ENCODE results near the gene GDPD4.

DNA sequence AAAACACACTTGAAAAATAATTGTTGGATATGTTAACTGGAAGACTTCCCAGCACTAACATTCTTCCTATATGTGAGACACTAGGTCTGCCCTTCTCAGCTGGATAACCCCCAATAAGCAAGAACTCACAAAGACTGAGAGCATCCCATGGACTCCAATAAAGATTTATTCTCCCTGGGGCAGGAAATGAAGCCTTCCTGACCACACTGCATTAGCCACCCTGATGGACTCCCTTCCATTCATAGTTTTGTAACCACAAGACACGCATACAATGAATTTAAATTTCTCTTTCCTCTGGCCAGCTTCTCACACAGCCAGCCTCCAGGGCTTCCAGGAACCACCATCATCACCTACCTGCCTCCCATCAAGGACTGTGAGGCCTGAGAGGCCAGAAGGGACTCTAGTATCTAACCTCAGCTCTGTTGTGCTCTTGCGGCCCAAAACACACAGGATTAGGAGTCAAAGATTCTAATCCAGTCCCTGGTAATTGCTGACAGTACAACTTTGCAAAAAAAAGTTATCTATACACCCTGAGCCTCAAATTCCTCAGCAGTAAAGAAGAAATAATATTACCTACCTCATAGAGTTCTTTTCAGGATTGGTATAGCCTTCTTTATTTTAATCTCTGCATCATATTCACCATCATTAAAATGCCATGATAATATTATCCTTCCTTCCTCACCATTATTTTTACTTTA lies 45.6 kb upstream of the GDPD4 start:
- TF ChIP-seq, protein P1, sequence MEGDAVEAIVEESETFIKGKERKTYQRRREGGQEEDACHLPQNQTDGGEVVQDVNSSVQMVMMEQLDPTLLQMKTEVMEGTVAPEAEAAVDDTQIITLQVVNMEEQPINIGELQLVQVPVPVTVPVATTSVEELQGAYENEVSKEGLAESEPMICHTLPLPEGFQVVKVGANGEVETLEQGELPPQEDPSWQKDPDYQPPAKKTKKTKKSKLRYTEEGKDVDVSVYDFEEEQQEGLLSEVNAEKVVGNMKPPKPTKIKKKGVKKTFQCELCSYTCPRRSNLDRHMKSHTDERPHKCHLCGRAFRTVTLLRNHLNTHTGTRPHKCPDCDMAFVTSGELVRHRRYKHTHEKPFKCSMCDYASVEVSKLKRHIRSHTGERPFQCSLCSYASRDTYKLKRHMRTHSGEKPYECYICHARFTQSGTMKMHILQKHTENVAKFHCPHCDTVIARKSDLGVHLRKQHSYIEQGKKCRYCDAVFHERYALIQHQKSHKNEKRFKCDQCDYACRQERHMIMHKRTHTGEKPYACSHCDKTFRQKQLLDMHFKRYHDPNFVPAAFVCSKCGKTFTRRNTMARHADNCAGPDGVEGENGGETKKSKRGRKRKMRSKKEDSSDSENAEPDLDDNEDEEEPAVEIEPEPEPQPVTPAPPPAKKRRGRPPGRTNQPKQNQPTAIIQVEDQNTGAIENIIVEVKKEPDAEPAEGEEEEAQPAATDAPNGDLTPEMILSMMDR (IDR thresholded peaks at IDR 0.05 in 4 of 5, conservative IDR thresholded peaks at IDR 0.05 in 1 of 5): no peak
- no peak for TF ChIP-seq POLR2A (IDR thresholded peaks at IDR 0.05)
